Endothelial cell of umbilical vein (primary cell): ENCODE data around the gene KLHL1.

ENCODE experiments used
- CTCF ChIP-seq, 2 donors: IDR thresholded peaks; 1 replicate in 1 of 2; 2 replicates in 1 of 2; pipeline ENCODE4 v1.5.1; 2011; ENCODE audit warnings: low read length in 2 of 2, mild to moderate bottlenecking in 2 of 2, moderate library complexity in 2 of 2, control low read depth in 1 of 2, inconsistent platforms in 1 of 2, low read depth in 1 of 2; ENCODE audit not compliant: insufficient read depth in 1 of 2; ENCODE audit errors: extremely low read depth in 1 of 2
- EZH2 ChIP-seq: IDR thresholded peaks from 2 replicates; pipeline ENCODE4 v1.6.1; 2012; ENCODE audit warnings: borderline replicate concordance, low read depth, mild to moderate bottlenecking, moderate library complexity, low read length, inconsistent platforms; ENCODE audit not compliant: severe bottlenecking
- FOS ChIP-seq: IDR thresholded peaks from 2 replicates; pipeline ENCODE4 v1.6.1; 2011; ENCODE audit warnings: mild to moderate bottlenecking, low read length, moderate library complexity, borderline replicate concordance; ENCODE audit not compliant: insufficient read depth
- GATA2 ChIP-seq: IDR thresholded peaks from 2 replicates; pipeline ENCODE4 v1.7.0; 2011; ENCODE audit warnings: low read depth, mild to moderate bottlenecking, moderate library complexity, mixed read lengths, low read length; ENCODE audit not compliant: insufficient read length, insufficient read depth
- JUN ChIP-seq: IDR thresholded peaks from 2 replicates; pipeline ENCODE4 v1.6.1; 2011; ENCODE audit warnings: borderline replicate concordance, low read depth; ENCODE audit not compliant: insufficient read length, insufficient read depth
- MAX ChIP-seq: IDR thresholded peaks from 2 replicates; pipeline ENCODE4 v1.6.1; 2011; ENCODE audit not compliant: insufficient read depth, insufficient read length
- MYC ChIP-seq: IDR thresholded peaks from one replicate; pipeline ENCODE4 v1.6.1; 2011; ENCODE audit warnings: mild to moderate bottlenecking, low read depth, low read length
- POLR2A ChIP-seq: IDR thresholded peaks from 2 replicates; pipeline ENCODE4 v1.6.1; 2012; ENCODE audit warnings: low read depth, mild to moderate bottlenecking, control low read depth, low read length
- POLR2AphosphoS5 ChIP-seq: IDR thresholded peaks from 2 replicates; pipeline ENCODE4 v1.6.1; 2012; ENCODE audit warnings: low read depth, mild to moderate bottlenecking, control low read depth, low read length, moderate library complexity; ENCODE audit not compliant: insufficient read depth

GRCh38 chr13:69975496-69975895, 132.8 kb downstream of the KLHL1 start:
- TF ChIP-seq POLR2A (no peak), CTCF (IDR thresholded peaks at IDR 0.05; ENCODE audit: extremely low read depth in 1 of 2, insufficient read depth in 1 of 2, low read depth in 1 of 2, low read length in 2 of 2) (no peak), POLR2AphosphoS5 (no peak), EZH2 (no peak), MYC (no peak), MAX (no peak), FOS (no peak), JUN (no peak), GATA2 (no peak)
